HCT116 (cell line): ENCODE results near the gene ADI1. TPM values are rescaled to one million over a fixed set of nuclear protein-coding genes. Genes with fewer than 3 reads are reported as not detected.

Experiments
- ATAC-seq: fragments of 200-7000 bp; cut with Tn5 transposase; 2 replicates; pipeline ENCODE4 v1.9.1; 2020; ENCODE audit warnings: mild to moderate bottlenecking, moderate library complexity
- Bru-seq: library from RNA; stranded (reverse); fragments of 400-500 nt; gene quantifications from one replicate; lab custom pipeline; 2021; lab: Mats Ljungman, UMichigan
- BruChase-seq, 2 experiments: library from RNA; stranded (reverse); fragments of 400-500 nt; gene quantifications; one replicate each; lab custom pipeline; 2021; lab: Mats Ljungman, UMichigan
- BruUV-seq: library from RNA; stranded (reverse); fragments of 400-500 nt; replicated peaks from 2 replicates; lab custom pipeline; 2021; lab: Mats Ljungman, UMichigan
- CTCF ChIA-PET: fragments of 300-600 bp; sonication (Branson Sonifier 250); formaldehyde crosslinking; loops from one replicate; lab custom pipeline; 2021; ENCODE audit warnings: antibody characterized with exemption; lab: Charles Lee
- POLR2A ChIA-PET: fragments of 300-600, 350-600 bp; sonication (Branson Sonifier 250); formaldehyde crosslinking; loops from one replicate; lab custom pipeline; 2021; ENCODE audit warnings: antibody characterized with exemption; lab: Charles Lee
- RAD21 ChIA-PET, 2 experiments: fragments of 300-600 bp; sonication (Branson Sonifier 250); formaldehyde crosslinking; loops; one replicate each; lab custom pipeline; 2023; ENCODE audit warnings: low total read pairs in 2 of 2; ENCODE audit not compliant: uncharacterized antibody in 2 of 2, unreplicated experiment in 2 of 2, low non-redundant PET in 1 of 2; lab: Charles Lee
- DNase-seq: peaks from one replicate; pipeline ENCODE4 v3.0.0-alpha.2; 2010; ENCODE audit warnings: low read depth, low spot score
- H2AFZ ChIP-seq: fragments of 200-600 bp; shearing (Covaris generic), sonication (generic); 2 replicates; pipeline ENCODE4 v1.6.1; 2017; ENCODE audit warnings: low read depth, mixed run types, mixed read lengths, antibody characterized with exemption, low read length; ENCODE audit not compliant: poor library complexity, severe bottlenecking
- H3K27ac ChIP-seq: 2 replicates; pipeline ENCODE4 v1.5.1; 2012; ENCODE audit warnings: low read depth, low read length
- H3K27me3 ChIP-seq: fragments of 200-600 bp; sonication (generic); 2 replicates; pipeline ENCODE4 v1.6.1; 2016; ENCODE audit warnings: mixed run types, low read length, mixed read lengths; ENCODE audit not compliant: insufficient read depth
- H3K36me3 ChIP-seq, 2 experiments: fragments of 200-500 bp in 1 of 2; fragments of 200-600 bp in 1 of 2; sonication (Bioruptor generic) in 1 of 2; sonication (generic) in 1 of 2; 2 replicates each; pipeline versions ENCODE4 v1.5.1 to v1.6.1; 2014 to 2016; ENCODE audit warnings: low read length in 2 of 2, inconsistent platforms in 1 of 2, mixed read lengths in 1 of 2, mixed run types in 1 of 2; ENCODE audit not compliant: insufficient read depth in 2 of 2, control insufficient read depth in 1 of 2
- H3K4me1 ChIP-seq, 2 experiments: fragments of 200-600 bp in 1 of 2; sonication (generic) in 1 of 2; 2 replicates each; pipeline versions ENCODE4 v1.5.1 to v1.6.1; 2012 to 2017; ENCODE audit warnings: low read length in 2 of 2, inconsistent platforms in 1 of 2, mild to moderate bottlenecking in 1 of 2, mixed read lengths in 1 of 2, mixed run types in 1 of 2, moderate library complexity in 1 of 2; ENCODE audit not compliant: insufficient read depth in 2 of 2, control insufficient read depth in 1 of 2
- H3K4me2 ChIP-seq: fragments of 200-600 bp; sonication (generic); 2 replicates; pipeline ENCODE4 v1.6.1; 2017; ENCODE audit warnings: mixed run types, low read length, mixed read lengths
- H3K4me3 ChIP-seq, 2 experiments: fragments of 200-600 bp in 1 of 2; sonication (generic) in 1 of 2; replicated peaks in 1 of 2; 2 replicates each; pipeline ENCODE4 v1.5.1; 2011 to 2016; ENCODE audit warnings: low read length in 2 of 2, control low read depth in 1 of 2, low read depth in 1 of 2, mild to moderate bottlenecking in 1 of 2, mixed read lengths in 1 of 2, mixed run types in 1 of 2
- H3K79me2 ChIP-seq: fragments of 200-600 bp; sonication (generic); 2 replicates; pipeline ENCODE4 v1.6.1; 2017; ENCODE audit warnings: mild to moderate bottlenecking, mixed run types, low read length, moderate library complexity, mixed read lengths; ENCODE audit not compliant: insufficient read depth
- H3K9ac ChIP-seq: fragments of 200-600 bp; sonication (generic); 2 replicates; pipeline ENCODE4 v1.6.1; 2016; ENCODE audit warnings: low read length, mixed read lengths
- H3K9me2 ChIP-seq: fragments of 200-600 bp; sonication (generic), shearing (Covaris generic); 2 replicates; pipeline ENCODE4 v1.6.1; 2017; ENCODE audit warnings: mixed run types, mild to moderate bottlenecking, moderate library complexity; ENCODE audit not compliant: insufficient read depth
- H3K9me3 ChIP-seq, 2 experiments: fragments of 200-500 bp in 1 of 2; fragments of 200-600 bp in 1 of 2; sonication (Bioruptor generic) in 1 of 2; sonication (generic) in 1 of 2; 2 replicates each; pipeline ENCODE4 v1.6.1; 2014 to 2017; ENCODE audit warnings: low read length in 2 of 2, mixed read lengths in 2 of 2, inconsistent platforms in 1 of 2, low read depth in 1 of 2, mild to moderate bottlenecking in 1 of 2, mixed run types in 1 of 2, moderate library complexity in 1 of 2; ENCODE audit not compliant: control insufficient read depth in 1 of 2, insufficient read depth in 1 of 2
- H4K20me1 ChIP-seq: fragments of 200-600 bp; sonication (generic), shearing (Covaris generic); 2 replicates; pipeline ENCODE4 v1.6.1; 2017; ENCODE audit warnings: mixed run types, mild to moderate bottlenecking, moderate library complexity; ENCODE audit not compliant: insufficient read depth
- ATF3 ChIP-seq: IDR thresholded peaks from 2 replicates; pipeline ENCODE4 v1.6.1; 2012
- CBX3 ChIP-seq: IDR thresholded peaks from 2 replicates; pipeline ENCODE4 v1.6.1; 2012; ENCODE audit warnings: low read depth
- CTCF ChIP-seq, 3 experiments: fragments of 200-600 bp in 1 of 3; sonication (generic) in 1 of 3; IDR thresholded peaks in 2 of 3; conservative IDR thresholded peaks in 1 of 3; 2 replicates each; pipeline ENCODE4 v1.5.1; 2012 to 2017; ENCODE audit warnings: low read depth in 2 of 3, low read length in 2 of 3, antibody characterized with exemption in 1 of 3, borderline replicate concordance in 1 of 3, control low read depth in 1 of 3, mild to moderate bottlenecking in 1 of 3, mixed read lengths in 1 of 3, mixed run types in 1 of 3, moderate library complexity in 1 of 3; ENCODE audit not compliant: insufficient read depth in 1 of 3
- EGR1 ChIP-seq: IDR thresholded peaks from 2 replicates; pipeline ENCODE4 v1.6.1; 2012; ENCODE audit warnings: low read depth
- ELF1 ChIP-seq: IDR thresholded peaks from 2 replicates; pipeline ENCODE4 v1.6.1; 2012; ENCODE audit warnings: low read depth, borderline replicate concordance
- EZH2phosphoT487 ChIP-seq: fragments of 200-600 bp; IDR thresholded peaks from 2 replicates; pipeline ENCODE4 v1.6.1; 2018; ENCODE audit warnings: antibody characterized with exemption, borderline replicate concordance
- FOSL1 ChIP-seq: IDR thresholded peaks from 2 replicates; pipeline ENCODE4 v1.6.1; 2012; ENCODE audit warnings: low read depth
- MAX ChIP-seq: IDR thresholded peaks from 2 replicates; pipeline ENCODE4 v1.6.1; 2012
- POLR2A ChIP-seq: IDR thresholded peaks from 2 replicates; pipeline ENCODE4 v1.7.0; 2011; ENCODE audit warnings: borderline replicate concordance; ENCODE audit not compliant: insufficient read depth, insufficient read length; ENCODE audit errors: extremely low read depth
- POLR2AphosphoS5 ChIP-seq: IDR thresholded peaks from 2 replicates; pipeline ENCODE4 v1.6.1; 2011; ENCODE audit warnings: mild to moderate bottlenecking, low read depth, low read length, moderate library complexity
- RAD21 ChIP-seq: IDR thresholded peaks from 2 replicates; pipeline ENCODE4 v1.6.1; 2012; ENCODE audit warnings: low read depth, mild to moderate bottlenecking
- SIN3A ChIP-seq: IDR thresholded peaks from 2 replicates; pipeline ENCODE4 v1.6.1; 2012; ENCODE audit warnings: low read depth
- TCF7L2 ChIP-seq: IDR thresholded peaks from 2 replicates; pipeline ENCODE4 v1.7.0; 2011; ENCODE audit warnings: borderline replicate concordance, inconsistent platforms; ENCODE audit not compliant: insufficient read depth, insufficient read length; ENCODE audit errors: extremely low read depth
- YY1 ChIP-seq: IDR thresholded peaks from 2 replicates; pipeline ENCODE4 v1.6.1; 2011; ENCODE audit warnings: low read length, low read depth, moderate library complexity, mild to moderate bottlenecking; ENCODE audit not compliant: insufficient replicate concordance; ENCODE audit errors: extremely low read depth
- ZFX ChIP-seq: fragments of 450-650 bp; IDR thresholded peaks from 2 replicates; pipeline ENCODE4 v1.6.1; 2017
- intact Hi-C: fragments of 100-400 bp; cut with micrococcal nuclease; formaldehyde crosslinking; loops from 2 replicates; pipeline ENCODE4 v1.10.0; 2022
- long read RNA-seq: library from polyadenylated mRNA; unstranded; transcript quantifications from one replicate; pipeline ENCODE4 v2.0.0, GENCODE V29; 2021; ENCODE audit not compliant: unreplicated experiment
- polyA plus RNA-seq: library from polyadenylated mRNA; unstranded; fragments of >200 nt; gene quantifications from 2 replicates; pipeline ENCODE4 v1.2.1, GENCODE V29; 2012; ENCODE audit warnings: missing spikeins
- total RNA-seq: library from RNA; stranded (reverse); gene quantifications from one replicate; pipeline ENCODE4 v1.2.1, GENCODE V29; 2021; ENCODE audit not compliant: unreplicated experiment
- TF ChIP-seq, protein P1 (sequence below): IDR thresholded peaks from 2 replicates; pipeline ENCODE4 v1.6.1; 2012; ENCODE audit warnings: low read depth

The ADI1 gene
- 27.0 TPM for total RNA-seq
- 14.9 and 20.5 TPM in 2 replicates for polyA plus RNA-seq
- percentile 64 among the genes with signal in this experiment for Bru-seq, nascent RNA
- BruChase-seq, experiment 1, labeled RNA remaining after a 6-hour chase = percentile 82 among the genes with signal in this experiment
- BruChase-seq, experiment 2, labeled RNA remaining after a 2-hour chase = percentile 68 among the genes with signal in this experiment
- long read RNA-seq, transcript ADI1-201 (4 exons, 2,391 nt) = major isoform, 77 of 82 reads
- long read RNA-seq, partial matches to known transcripts = 4 of 82 reads
- long read RNA-seq, other reads (novel, unspliced or antisense) = 1 of 82 reads

DNA sequence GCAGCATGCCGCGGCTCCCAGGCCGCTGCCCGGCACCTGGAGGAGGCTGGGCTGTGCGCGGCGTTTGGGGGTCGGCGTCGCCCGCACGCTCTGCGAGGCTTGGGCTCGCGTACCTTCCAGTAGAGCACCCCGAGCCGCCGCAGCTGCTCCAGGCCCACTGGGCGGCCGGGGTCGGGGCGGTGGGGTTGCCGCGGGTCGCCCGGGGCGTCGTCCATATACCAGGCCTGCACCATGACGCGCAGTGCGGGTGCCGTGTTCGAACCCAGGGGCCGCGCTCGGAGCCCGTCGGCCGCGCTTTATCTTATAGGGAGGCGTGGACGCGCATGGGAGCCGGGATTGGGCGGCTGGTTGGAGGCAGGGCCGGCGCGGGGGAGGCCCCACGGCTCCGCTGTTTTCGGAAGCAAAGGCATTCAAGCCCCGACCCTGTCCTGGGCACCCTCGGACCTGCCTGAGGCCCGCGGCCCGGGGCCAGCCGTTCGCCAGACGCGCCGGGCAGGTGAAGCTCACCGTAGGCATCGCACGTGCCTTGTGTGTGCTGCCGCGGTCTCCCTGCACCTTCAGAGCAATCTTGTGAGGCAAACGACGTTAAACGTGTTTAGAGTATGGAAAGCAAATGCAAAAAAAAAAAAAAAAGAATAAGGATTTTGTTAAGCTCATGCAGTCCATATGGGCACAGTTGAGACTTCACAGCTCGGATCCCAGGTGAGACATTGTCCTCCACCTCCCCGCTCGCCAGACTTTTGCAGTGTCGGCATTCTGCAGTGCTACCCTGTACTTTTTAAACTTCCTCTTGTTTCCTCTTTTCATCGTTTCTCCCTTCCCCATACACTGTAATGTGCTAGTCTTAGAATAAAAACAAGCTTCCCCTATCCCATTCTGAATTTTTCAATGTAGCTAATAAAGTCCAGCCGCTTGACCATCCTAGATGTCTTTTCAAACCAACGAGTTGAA, at the start of gene ADI1:
Gene ADI1 (minus strand): TSS at position 277 of the 951 bp plus-strand sequence. CDS start 44 bp downstream, at position 233.
- Histone ChIP-seq H4K20me1 (no peaks in the 10 kb centered on the region), H3K9ac (peak within 1 kb of the TSS; percentile 84), H3K9me2 (no peaks in the 10 kb centered on the region), H3K79me2 (peaks cover 11% of the 10 kb centered on the region), H3K4me1 (peaks cover 4 to 28% of the 10 kb centered on the region in 2 experiments; a peak in 3 of 4 replicates), H3K27ac (peak within 1 kb of the TSS; percentile 65), H3K27me3 (no peaks in the 10 kb centered on the region), H3K9me3 (0 out of 4 replicates have a peak, but pooled peaks cover 0 to 3% of the 10 kb centered on the region in 2 experiments), H3K4me3 (peak within 1 kb of the TSS; percentile 63 to 68), H2AFZ (peak within 1 kb of the TSS; percentile 51), H3K4me2 (peak within 1 kb of the TSS; percentile 79), H3K36me3 (no peaks in the 10 kb centered on the region)
- BruUV-seq = no TSS peak
- ChIA-PET RAD21 (no interaction called here), POLR2A (interaction anchor here (1.0 kb wide), 1 partner anchor 142 kb away, joined by 4 read pairs; the partner anchor contains the start of gene EIPR1), CTCF (no interaction called here)
- ATAC-seq = peak; percentile 83
- peak; percentile 57 for DNase-seq
- TF ChIP-seq EZH2phosphoT487 = no peak
- TF ChIP-seq CTCF (IDR thresholded peaks at IDR 0.05 in 2 of 3, conservative IDR thresholded peaks at IDR 0.05 in 1 of 3; ENCODE audit: borderline replicate concordance in 1 of 3, insufficient read depth in 1 of 3, low read depth in 2 of 3, low read length in 2 of 3) = no peak
- TF ChIP-seq POLR2A = peak; percentile 90
- peak; percentile 91 for TF ChIP-seq MAX
- TF ChIP-seq EGR1 = no peak; the same call in 1 of the 2 replicates
- TF ChIP-seq, protein P1, sequence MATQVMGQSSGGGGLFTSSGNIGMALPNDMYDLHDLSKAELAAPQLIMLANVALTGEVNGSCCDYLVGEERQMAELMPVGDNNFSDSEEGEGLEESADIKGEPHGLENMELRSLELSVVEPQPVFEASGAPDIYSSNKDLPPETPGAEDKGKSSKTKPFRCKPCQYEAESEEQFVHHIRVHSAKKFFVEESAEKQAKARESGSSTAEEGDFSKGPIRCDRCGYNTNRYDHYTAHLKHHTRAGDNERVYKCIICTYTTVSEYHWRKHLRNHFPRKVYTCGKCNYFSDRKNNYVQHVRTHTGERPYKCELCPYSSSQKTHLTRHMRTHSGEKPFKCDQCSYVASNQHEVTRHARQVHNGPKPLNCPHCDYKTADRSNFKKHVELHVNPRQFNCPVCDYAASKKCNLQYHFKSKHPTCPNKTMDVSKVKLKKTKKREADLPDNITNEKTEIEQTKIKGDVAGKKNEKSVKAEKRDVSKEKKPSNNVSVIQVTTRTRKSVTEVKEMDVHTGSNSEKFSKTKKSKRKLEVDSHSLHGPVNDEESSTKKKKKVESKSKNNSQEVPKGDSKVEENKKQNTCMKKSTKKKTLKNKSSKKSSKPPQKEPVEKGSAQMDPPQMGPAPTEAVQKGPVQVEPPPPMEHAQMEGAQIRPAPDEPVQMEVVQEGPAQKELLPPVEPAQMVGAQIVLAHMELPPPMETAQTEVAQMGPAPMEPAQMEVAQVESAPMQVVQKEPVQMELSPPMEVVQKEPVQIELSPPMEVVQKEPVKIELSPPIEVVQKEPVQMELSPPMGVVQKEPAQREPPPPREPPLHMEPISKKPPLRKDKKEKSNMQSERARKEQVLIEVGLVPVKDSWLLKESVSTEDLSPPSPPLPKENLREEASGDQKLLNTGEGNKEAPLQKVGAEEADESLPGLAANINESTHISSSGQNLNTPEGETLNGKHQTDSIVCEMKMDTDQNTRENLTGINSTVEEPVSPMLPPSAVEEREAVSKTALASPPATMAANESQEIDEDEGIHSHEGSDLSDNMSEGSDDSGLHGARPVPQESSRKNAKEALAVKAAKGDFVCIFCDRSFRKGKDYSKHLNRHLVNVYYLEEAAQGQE = no peak
- peak; percentile 92 for TF ChIP-seq ZFX
- TF ChIP-seq YY1 = peak; percentile 1
- TF ChIP-seq ATF3 = no peak
- TF ChIP-seq ELF1 = no peak
- TF ChIP-seq SIN3A = no peak
- TF ChIP-seq CBX3 = no peak
- TF ChIP-seq TCF7L2 = peak; percentile 39
- TF ChIP-seq POLR2AphosphoS5 = peak; percentile 79
- no peak for TF ChIP-seq RAD21
- no peak for TF ChIP-seq FOSL1
- intact Hi-C loops = no loop called here
